HEK293T (cell line): ENCODE measurements around the gene EPS8.
A peak's percentile ranks its signal among the peaks of the same experiment; 100 is the strongest.

Source experiments
- CTCF ChIA-PET: fragments of 350-600 bp; formaldehyde crosslinking; extraction: SDS; loops from one replicate; lab custom pipeline; 2021; ENCODE audit warnings: antibody characterized with exemption, inconsistent platforms; lab: Yijun Ruan, JAX
- POLR2A ChIA-PET: fragments of 350-600 bp; formaldehyde crosslinking; extraction: SDS; loops from one replicate; lab custom pipeline; 2020; ENCODE audit warnings: antibody characterized with exemption, inconsistent platforms; lab: Yijun Ruan, JAX
- DNase-seq: peaks from one replicate; pipeline ENCODE4 v3.0.0; 2012; ENCODE audit warnings: mixed read lengths; ENCODE audit errors: extremely low spot score
- ARNT ChIP-seq: fragments of 450-650 bp; IDR thresholded peaks from 2 replicates; pipeline ENCODE4 v1.6.1; 2017; ENCODE audit warnings: mild to moderate bottlenecking
- BHLHE40 ChIP-seq: fragments of 450-650 bp; IDR thresholded peaks from 2 replicates; pipeline ENCODE4 v1.6.1; 2016; ENCODE audit warnings: mild to moderate bottlenecking, moderate library complexity, borderline replicate concordance
- CTBP1 ChIP-seq: fragments of 450-650 bp; IDR thresholded peaks from 2 replicates; pipeline ENCODE4 v1.6.1; 2016; ENCODE audit warnings: borderline replicate concordance
- ELF4 ChIP-seq: fragments of 450-650 bp; IDR thresholded peaks from 2 replicates; pipeline ENCODE4 v1.6.1; 2017; ENCODE audit warnings: antibody characterized with exemption
- FOXA1 ChIP-seq: fragments of 450-650 bp; IDR thresholded peaks from 2 replicates; pipeline ENCODE4 v1.6.1; 2016; ENCODE audit warnings: mild to moderate bottlenecking
- FOXK2 ChIP-seq: fragments of 450-650 bp; IDR thresholded peaks from 2 replicates; pipeline ENCODE4 v1.6.1; 2016; ENCODE audit warnings: mild to moderate bottlenecking
- FOXM1 ChIP-seq: fragments of 450-650 bp; IDR thresholded peaks from 2 replicates; pipeline ENCODE4 v1.6.1; 2017; ENCODE audit warnings: mild to moderate bottlenecking, borderline replicate concordance
- HDGF ChIP-seq: fragments of 450-650 bp; IDR thresholded peaks from 2 replicates; pipeline ENCODE4 v1.6.1; 2017; ENCODE audit warnings: antibody characterized with exemption, borderline replicate concordance
- L3MBTL2 ChIP-seq: fragments of 450-650 bp; conservative IDR thresholded peaks from 2 replicates; pipeline ENCODE4 v1.6.1; 2016; ENCODE audit warnings: mild to moderate bottlenecking
- LEF1 ChIP-seq: fragments of 450-650 bp; IDR thresholded peaks from 2 replicates; pipeline ENCODE4 v1.6.1; 2017; ENCODE audit warnings: mild to moderate bottlenecking, borderline replicate concordance
- NFRKB ChIP-seq: fragments of 450-650 bp; IDR thresholded peaks from 2 replicates; pipeline ENCODE4 v1.6.1; 2016; ENCODE audit warnings: mild to moderate bottlenecking, moderate library complexity
- PKNOX1 ChIP-seq: fragments of 450-650 bp; IDR thresholded peaks from 2 replicates; pipeline ENCODE4 v1.6.1; 2016
- SP1 ChIP-seq: fragments of 450-650 bp; IDR thresholded peaks from 2 replicates; pipeline ENCODE4 v1.6.1; 2017
- SUZ12 ChIP-seq: fragments of 450-650 bp; IDR thresholded peaks from 2 replicates; pipeline ENCODE4 v1.6.1; 2016; ENCODE audit warnings: mild to moderate bottlenecking
- TARDBP ChIP-seq: fragments of 450-650 bp; IDR thresholded peaks from 2 replicates; pipeline ENCODE4 v1.6.1; 2016
- ZNF384 ChIP-seq: fragments of 450-650 bp; IDR thresholded peaks from 2 replicates; pipeline ENCODE4 v1.6.1; 2016

EPS8 gene

GRCh38 chr12:15720295-15720694 is 68.9 kb downstream of the EPS8 start:
- TF ChIP-seq PKNOX1 (no peak), CTBP1 (no peak), FOXK2 (no peak), ARNT (no peak), SP1 (no peak), NFRKB (no peak), L3MBTL2 (no peak), SUZ12 (no peak), ZNF384 (no peak), FOXM1 (no peak), BHLHE40 (no peak), HDGF (no peak), TARDBP (no peak), ELF4 (no peak), LEF1 (no peak), FOXA1 (no peak)
- ChIA-PET POLR2A (no interaction called here), CTCF (no interaction called here)
- DNase-seq: no peak

GRCh38 chr12:15719230-15719629 is 70.0 kb downstream of the EPS8 start:
- POLR2A ChIA-PET: no interaction called here
- TF ChIP-seq PKNOX1: 0 out of 2 replicates have a peak, but pooled peaks have one; percentile 20
- TF ChIP-seq ZNF384: no peak
- no peak for DNase-seq
- CTCF ChIA-PET: no interaction called here

GRCh38 chr12:15717940-15718567 is 71.1 kb downstream of the EPS8 start:
- ChIA-PET POLR2A (interaction anchor here (1.2 kb wide), 1 partner anchor 947 kb away, joined by 3 read pairs; a partner anchor contains a TSS), CTCF (interaction anchor here (0.6 kb wide), 1 partner anchor 61 kb away, joined by 3 read pairs; no protein-coding TSS in a partner anchor)
- TF ChIP-seq SP1 (no peak), NFRKB (no peak), CTBP1 (no peak), L3MBTL2 (no peak), HDGF (no peak), PKNOX1 (no peak), FOXM1 (no peak)
- DNase-seq: no peak

GRCh38 chr12:15716581-15716980 is 72.6 kb downstream of the EPS8 start:
- CTCF ChIA-PET: no interaction called here
- TF ChIP-seq SP1 (no peak), BHLHE40 (no peak), FOXM1 (no peak), CTBP1 (no peak), HDGF (no peak), LEF1 (no peak), NFRKB (no peak), ZNF384 (no peak)
- DNase-seq: no peak
- POLR2A ChIA-PET: no interaction called here

GRCh38 chr12:15714256-15714655 is 74.9 kb downstream of the EPS8 start:
- no peak for DNase-seq
- no peak for TF ChIP-seq CTBP1
- TF ChIP-seq FOXM1: no peak
- TF ChIP-seq LEF1: no peak
- no peak for TF ChIP-seq FOXK2
- TF ChIP-seq SP1: no peak
- POLR2A ChIA-PET: no interaction called here
- CTCF ChIA-PET: no interaction called here

- no peak for DNase-seq
- CTCF ChIA-PET: no interaction called here
- no peak for TF ChIP-seq L3MBTL2
- TF ChIP-seq ARNT: no peak
- no peak for TF ChIP-seq PKNOX1
- TF ChIP-seq NFRKB: no peak
- TF ChIP-seq FOXM1: no peak
- TF ChIP-seq HDGF: no peak
- TF ChIP-seq CTBP1: no peak
- no peak for TF ChIP-seq ZNF384
- TF ChIP-seq SP1: no peak
- TF ChIP-seq ELF4: no peak
- no peak for TF ChIP-seq FOXK2
- no peak for TF ChIP-seq TARDBP
- TF ChIP-seq BHLHE40: no peak
- no peak for TF ChIP-seq SUZ12
- no peak for TF ChIP-seq FOXA1
- no peak for TF ChIP-seq LEF1
- POLR2A ChIA-PET: no interaction called here
Measured at GRCh38 chr12:15712823-15713660, 76.1 kb downstream of the EPS8 start.
